GM04504 (cell line): Measurements from ENCODE around the gene SAMD14.

ENCODE experiments used
- DNase-seq: peaks from one replicate; pipeline ENCODE4 v3.0.0-alpha.2; 2012; ENCODE audit warnings: low read depth

Gene SAMD14

GRCh38 chr17:50129728-50130558 is at the start of gene SAMD14:
TSS of gene SAMD14 (minus strand) at chr17:50130160. CDS start at chr17:50124959, 5,201 bp downstream.
- DNase-seq, result no peak

GRCh38 chr17:50177983-50178834 is 48.2 kb upstream of the SAMD14 start:
- peak; percentile 96 for DNase-seq

- DNase-seq, result no peak
These were observed 47.5 kb upstream of the SAMD14 start for GRCh38 chr17:50177476-50177875.

- no peak for DNase-seq
These were observed 46.8 kb upstream of the SAMD14 start for GRCh38 chr17:50176559-50177357.

- no peak for DNase-seq
These were observed 45.3 kb upstream of the SAMD14 start for GRCh38 chr17:50175035-50175807.

GRCh38 chr17:50174444-50174843 is 44.5 kb upstream of the SAMD14 start:
- no peak for DNase-seq

- peak; percentile 85 for DNase-seq
These were observed 43.5 kb upstream of the SAMD14 start for GRCh38 chr17:50173335-50173941.

- no peak for DNase-seq
These were observed 43.0 kb upstream of the SAMD14 start for GRCh38 chr17:50172936-50173334.

GRCh38 chr17:50172130-50172529 is 42.2 kb upstream of the SAMD14 start:
- DNase-seq, result no peak

GRCh38 chr17:50171371-50172071 is 41.6 kb upstream of the SAMD14 start:
- DNase-seq, result no peak

GRCh38 chr17:50170662-50171370 is 40.9 kb upstream of the SAMD14 start:
- no peak for DNase-seq

GRCh38 chr17:50169881-50170459 is 40.0 kb upstream of the SAMD14 start:
- DNase-seq, result no peak

GRCh38 chr17:50169121-50169764 is 39.3 kb upstream of the SAMD14 start:
- DNase-seq, result no peak

- no peak for DNase-seq
These were observed 38.4 kb upstream of the SAMD14 start for GRCh38 chr17:50168319-50168718.

- DNase-seq, result no peak
These were observed 37.4 kb upstream of the SAMD14 start for GRCh38 chr17:50167371-50167770.

- DNase-seq, result no peak
These were observed 36.7 kb upstream of the SAMD14 start for GRCh38 chr17:50166518-50167181.

- DNase-seq, result no peak
These were observed 36.0 kb upstream of the SAMD14 start, which contains the start of gene SGCA for GRCh38 chr17:50165867-50166517. TSS of gene SGCA (plus strand) at chr17:50166005. CDS start at chr17:50166041, 36 bp downstream.

- DNase-seq, result no peak
These were observed 35.5 kb upstream of the SAMD14 start for GRCh38 chr17:50165466-50165865.
